ENCODE data around the gene STXBP6.

- no peak for TF ChIP-seq POLR2AphosphoS5 (IDR thresholded peaks at IDR 0.05; ENCODE audit: low read depth)
- no peak for TF ChIP-seq GABPA (IDR thresholded peaks at IDR 0.05; ENCODE audit: low read depth)
Measured at GRCh38 chr14:25034803-25035681, 14.9 kb downstream of the STXBP6 start.
